LNCAP (cell line): ENCODE data around the gene BLOC1S1.

ENCODE experiments used
- TF ChIP-seq, protein P1 (sequence below): fragments of 450-650 bp; IDR thresholded peaks from 2 replicates; pipeline ENCODE4 v1.5.1; 2017; ENCODE audit warnings: mild to moderate bottlenecking

Gene BLOC1S1

DNA sequence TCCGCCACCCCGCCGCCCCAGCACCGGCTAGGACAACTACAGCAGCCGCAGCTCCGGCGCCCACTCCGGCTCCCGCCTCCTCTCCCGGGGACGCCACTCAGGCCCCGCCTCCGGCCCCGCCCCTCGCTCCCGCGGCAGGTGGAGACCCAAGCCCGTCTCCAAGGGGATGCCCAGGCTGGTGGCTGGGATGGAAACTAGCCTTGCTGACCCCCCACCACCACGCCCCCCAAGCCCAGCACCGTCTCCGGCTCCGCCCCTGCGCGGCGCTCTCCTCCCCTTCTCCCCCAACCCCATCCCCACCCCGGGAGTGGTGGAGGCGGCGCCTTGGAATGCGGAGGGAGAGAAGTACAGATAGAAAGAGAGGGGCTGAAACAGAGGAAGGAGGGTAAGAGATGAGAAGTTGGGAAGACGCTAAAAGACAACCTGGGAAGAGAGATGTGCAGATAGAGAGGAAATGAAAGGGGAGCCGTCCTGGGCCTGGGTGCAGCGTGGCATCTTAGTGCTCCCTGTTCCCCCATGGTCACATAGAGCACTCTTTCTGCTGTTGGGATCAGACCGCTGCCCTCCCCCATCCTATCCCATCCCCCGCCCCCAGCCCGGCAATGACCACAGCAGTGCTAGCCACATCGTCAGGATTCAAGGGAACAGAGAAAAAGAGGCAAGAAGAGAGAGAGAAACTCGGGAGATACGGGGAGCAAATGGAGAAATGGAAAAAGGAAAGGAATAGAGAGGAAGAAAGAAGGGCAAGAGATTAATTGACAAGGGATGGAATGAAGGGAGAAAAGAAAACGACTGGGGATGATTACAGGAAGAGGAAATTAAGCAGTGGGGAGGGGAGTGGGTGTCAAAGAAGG lies 7.8 kb upstream of the BLOC1S1 start, which contains the start of gene ITGA7:
Gene ITGA7 (minus strand): TSS at position 64 of the 854 bp plus-strand sequence. CDS start 222 bp downstream, outside the sequence.
- TF ChIP-seq, protein P1, sequence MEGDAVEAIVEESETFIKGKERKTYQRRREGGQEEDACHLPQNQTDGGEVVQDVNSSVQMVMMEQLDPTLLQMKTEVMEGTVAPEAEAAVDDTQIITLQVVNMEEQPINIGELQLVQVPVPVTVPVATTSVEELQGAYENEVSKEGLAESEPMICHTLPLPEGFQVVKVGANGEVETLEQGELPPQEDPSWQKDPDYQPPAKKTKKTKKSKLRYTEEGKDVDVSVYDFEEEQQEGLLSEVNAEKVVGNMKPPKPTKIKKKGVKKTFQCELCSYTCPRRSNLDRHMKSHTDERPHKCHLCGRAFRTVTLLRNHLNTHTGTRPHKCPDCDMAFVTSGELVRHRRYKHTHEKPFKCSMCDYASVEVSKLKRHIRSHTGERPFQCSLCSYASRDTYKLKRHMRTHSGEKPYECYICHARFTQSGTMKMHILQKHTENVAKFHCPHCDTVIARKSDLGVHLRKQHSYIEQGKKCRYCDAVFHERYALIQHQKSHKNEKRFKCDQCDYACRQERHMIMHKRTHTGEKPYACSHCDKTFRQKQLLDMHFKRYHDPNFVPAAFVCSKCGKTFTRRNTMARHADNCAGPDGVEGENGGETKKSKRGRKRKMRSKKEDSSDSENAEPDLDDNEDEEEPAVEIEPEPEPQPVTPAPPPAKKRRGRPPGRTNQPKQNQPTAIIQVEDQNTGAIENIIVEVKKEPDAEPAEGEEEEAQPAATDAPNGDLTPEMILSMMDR = no peak

DNA sequence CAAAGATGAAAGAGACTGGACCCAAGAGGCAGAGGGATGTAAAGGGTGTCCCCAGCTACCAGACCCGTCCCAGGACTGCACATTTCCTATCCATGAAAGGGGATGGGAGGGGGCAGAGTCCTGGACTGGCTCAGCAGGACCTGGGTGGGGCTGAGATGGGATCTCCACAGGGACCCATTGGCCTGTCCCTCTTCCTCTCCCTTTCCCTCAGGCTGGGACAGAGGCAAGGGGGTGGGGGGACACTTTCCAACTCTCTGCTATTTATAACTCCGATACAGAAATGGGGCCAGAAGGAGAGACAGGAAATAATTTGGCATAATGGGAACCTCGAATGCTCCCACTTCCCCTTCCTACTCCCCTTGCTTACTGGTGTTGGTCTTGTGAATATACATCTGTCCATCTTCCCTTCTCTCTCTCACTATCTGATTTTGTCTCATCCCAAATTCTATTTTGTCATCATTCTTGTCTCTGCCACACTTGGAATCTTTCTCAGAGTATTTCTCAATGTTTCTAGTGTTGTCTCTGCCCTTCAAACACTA lies 7.1 kb upstream of the BLOC1S1 start:
- TF ChIP-seq, protein P1 = no peak

DNA sequence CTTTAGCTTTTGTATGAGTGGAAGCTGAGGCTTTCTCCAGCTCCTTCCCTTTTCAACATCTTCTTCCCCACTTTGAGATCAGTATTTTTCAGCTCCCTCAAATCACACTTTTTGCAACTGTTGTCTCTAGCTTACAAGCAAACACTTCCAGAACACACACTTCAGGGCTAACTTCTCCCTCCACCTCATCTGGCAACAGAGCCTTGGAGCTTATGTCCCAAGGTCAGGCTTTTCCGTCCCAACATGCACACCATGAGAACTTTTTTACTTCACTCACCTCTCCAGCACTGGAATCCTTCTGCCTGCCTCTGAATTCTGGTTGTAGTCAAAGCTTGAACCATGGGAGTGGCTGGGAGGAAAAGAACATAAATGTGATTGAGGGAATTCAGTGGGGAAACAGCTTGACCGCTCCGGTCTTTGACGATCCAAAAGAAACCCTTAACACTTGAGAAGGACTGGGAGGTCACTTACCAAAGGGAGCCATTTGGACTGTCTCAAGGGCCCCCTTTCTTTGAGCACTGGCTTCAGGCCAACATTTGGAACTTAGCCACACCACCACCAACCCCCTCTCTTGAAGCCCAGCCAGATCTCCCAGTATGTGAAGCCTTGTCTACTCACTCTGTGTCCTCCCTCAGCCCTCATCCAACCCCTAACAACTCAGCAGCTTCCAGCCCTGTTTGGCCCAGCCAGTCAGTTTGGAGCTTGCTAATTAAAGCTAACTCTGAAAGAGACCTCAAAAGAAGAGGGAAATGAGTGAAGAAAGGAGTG lies 3.9 kb upstream of the BLOC1S1 start:
- TF ChIP-seq, protein P1 = no peak

DNA sequence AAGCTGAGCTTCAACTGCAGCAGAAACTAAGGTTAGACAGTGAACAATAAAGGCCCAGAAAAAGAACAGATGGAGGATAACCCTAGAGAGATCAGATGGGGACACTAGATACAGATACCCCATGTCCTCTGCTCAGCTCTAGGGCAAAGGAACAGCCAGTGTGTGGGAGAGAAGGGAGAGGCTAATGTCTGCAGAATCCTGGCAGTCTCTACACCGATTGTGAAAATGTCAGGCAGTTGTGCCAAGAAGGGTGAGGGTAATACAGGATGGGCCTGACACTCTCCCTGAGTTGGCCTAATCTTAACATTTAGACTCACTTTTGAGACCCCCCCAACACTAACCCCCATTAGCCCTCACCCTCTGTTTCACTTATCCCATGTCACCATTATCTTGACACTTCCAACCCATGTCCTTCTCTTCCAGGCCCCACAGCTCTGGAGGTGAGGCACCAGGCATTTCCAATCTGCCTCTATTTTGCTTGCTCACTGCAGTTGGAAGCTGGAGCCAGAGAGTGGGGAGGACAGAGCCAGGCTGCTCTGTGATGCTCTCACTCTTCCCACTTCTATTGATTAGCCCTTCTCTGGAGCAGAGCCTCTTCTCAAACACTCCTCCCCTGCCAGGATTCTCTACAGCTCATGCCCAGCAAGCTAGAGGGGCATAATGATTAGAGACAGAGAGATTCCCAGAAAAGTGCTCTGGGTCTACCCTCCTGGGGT lies 3.0 kb upstream of the BLOC1S1 start:
- TF ChIP-seq, protein P1 = no peak

DNA sequence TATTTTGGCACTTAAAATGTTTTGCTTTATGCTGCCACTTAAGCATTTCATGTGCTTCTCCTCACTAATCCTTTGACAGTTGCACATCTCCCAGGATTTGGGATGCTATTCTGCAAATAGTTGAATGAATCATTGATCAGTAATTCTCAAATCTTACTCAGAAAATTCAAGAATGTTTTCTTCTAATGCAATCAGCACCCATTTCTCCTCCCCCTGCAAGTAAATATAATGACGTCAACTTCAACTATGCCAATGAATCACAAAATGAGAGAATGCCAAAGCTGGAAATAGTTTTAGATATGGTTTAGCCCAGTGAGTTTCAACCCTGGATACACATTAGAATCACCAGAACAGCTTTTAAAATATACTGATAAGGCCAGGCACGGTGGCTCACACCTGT lies 2.1 kb upstream of the BLOC1S1 start:
- TF ChIP-seq, protein P1 = no peak

DNA sequence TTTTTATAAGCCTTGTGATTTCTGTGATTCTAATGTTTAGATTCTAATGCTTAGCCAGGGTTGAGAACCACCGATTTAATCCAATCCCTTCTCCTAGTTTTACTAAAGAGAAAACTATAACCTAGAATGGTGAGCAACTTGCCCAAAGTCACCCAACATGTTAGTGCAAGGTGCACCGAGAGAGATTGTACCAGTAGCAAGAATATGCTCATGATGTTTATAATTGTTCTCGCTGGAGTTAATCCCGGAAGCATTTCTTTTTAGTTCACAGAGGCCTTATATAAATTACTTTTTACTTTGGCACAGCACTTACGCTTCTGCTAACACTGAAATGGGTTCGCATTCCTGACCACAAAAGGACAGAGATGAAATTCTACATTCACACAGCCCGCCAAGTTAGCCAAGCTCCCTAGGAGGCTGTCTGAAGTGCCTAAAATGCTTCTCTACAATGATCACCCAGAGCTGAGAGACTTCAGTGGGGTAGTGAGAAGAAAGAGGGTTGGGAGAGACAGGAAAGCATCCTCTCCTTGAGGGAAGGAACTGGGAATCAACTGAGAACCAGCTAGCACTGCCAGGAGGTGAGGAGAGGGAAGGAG lies 579 bp upstream of the BLOC1S1 start:
- TF ChIP-seq, protein P1 = no peak

DNA sequence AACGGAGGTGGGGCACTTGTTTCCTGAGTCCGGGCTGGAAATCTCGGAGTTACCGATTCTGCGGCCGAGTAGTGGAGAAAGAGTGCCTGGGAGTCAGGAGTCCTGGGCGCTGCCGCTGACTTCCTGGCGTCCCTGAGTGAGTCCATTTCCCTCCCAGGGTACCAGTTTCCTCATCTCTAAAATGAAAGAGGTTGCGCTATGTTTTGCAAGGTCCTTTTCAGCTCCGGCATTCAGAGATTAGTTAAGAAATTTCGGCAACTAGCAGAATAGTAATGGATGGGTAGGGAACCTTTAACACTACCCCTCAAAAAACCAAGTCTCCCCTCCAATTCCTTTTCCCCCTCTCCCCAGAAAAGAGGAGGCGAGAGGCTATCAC lies 724 bp downstream of the BLOC1S1 start:
- TF ChIP-seq, protein P1 = no peak
